Stimulated activated CD8-positive, alpha-beta memory T cell treated with anti-CD3 and anti-CD28 coated beads, Interleukin-7, amount 100 ng/mL, for 4 hours (primary cell): ENCODE measurements around the gene KCNG2.

Experiments used
- DNase-seq, 2 donors: peaks; one replicate each; pipeline ENCODE4 v3.0.0-alpha.2; 2020; ENCODE audit warnings: low read depth in 2 of 2

KCNG2 gene

GRCh38 chr18:79799619-79800370, 2.1 kb downstream of the KCNG2 start:
- DNase-seq: no peak

GRCh38 chr18:79800371-79801180, 2.8 kb downstream of the KCNG2 start:
- no peak for DNase-seq

- DNase-seq: no peak
Measured at GRCh38 chr18:79801217-79801616, 3.5 kb downstream of the KCNG2 start.

- no peak for DNase-seq
Measured at GRCh38 chr18:79801641-79802040, 3.9 kb downstream of the KCNG2 start.

GRCh38 chr18:79802298-79802697, 4.6 kb downstream of the KCNG2 start:
- no peak for DNase-seq

- no peak for DNase-seq
Measured at GRCh38 chr18:79803611-79804051, 5.9 kb downstream of the KCNG2 start.

- DNase-seq: no peak
Measured at GRCh38 chr18:79804130-79804787, 6.5 kb downstream of the KCNG2 start.

- DNase-seq: no peak
Measured at GRCh38 chr18:79805211-79805887, 7.6 kb downstream of the KCNG2 start.

GRCh38 chr18:79805926-79806487, 8.3 kb downstream of the KCNG2 start:
- no peak for DNase-seq

- DNase-seq: no peak
Measured at GRCh38 chr18:79806976-79807841, 9.5 kb downstream of the KCNG2 start.

- no peak for DNase-seq
Measured at GRCh38 chr18:79809482-79810192, 11.9 kb downstream of the KCNG2 start.

GRCh38 chr18:79812052-79812451, 14.3 kb downstream of the KCNG2 start:
- DNase-seq: no peak

- no peak for DNase-seq
Measured at GRCh38 chr18:79814373-79814772, 16.6 kb downstream of the KCNG2 start.

GRCh38 chr18:79815657-79816056, 17.9 kb downstream of the KCNG2 start:
- DNase-seq: no peak

- DNase-seq: no peak
Measured at GRCh38 chr18:79816092-79816491, 18.4 kb downstream of the KCNG2 start.

GRCh38 chr18:79816981-79817606, 19.4 kb downstream of the KCNG2 start:
- DNase-seq: no peak

- no peak for DNase-seq
Measured at GRCh38 chr18:79817607-79817998, 19.9 kb downstream of the KCNG2 start.

- DNase-seq: no peak
Measured at GRCh38 chr18:79818036-79818435, 20.3 kb downstream of the KCNG2 start.

- no peak for DNase-seq
Measured at GRCh38 chr18:79818631-79819030, 20.9 kb downstream of the KCNG2 start.
